Ascending aorta (tissue), 2 donors: ENCODE results near the gene FILIP1L. TPM values are rescaled to one million over a fixed set of nuclear protein-coding genes. Genes with fewer than 3 reads are reported as not detected.

Experiments used
- DNase-seq, 2 donors: peaks; one replicate each; pipeline ENCODE4 v3.0.0-alpha.2; 2019; ENCODE audit warnings: low spot score in 2 of 2
- H3K27ac ChIP-seq, 2 donors: fragments of 200-600 bp; sonication (generic); one replicate each; pipeline ENCODE4 v1.5.1; 2016 to 2017; ENCODE audit warnings: mild to moderate bottlenecking in 1 of 2
- H3K27me3 ChIP-seq: fragments of 200-600 bp; sonication (generic); one replicate; pipeline ENCODE4 v1.5.1; 2017
- H3K36me3 ChIP-seq, 2 donors: fragments of 200-600 bp; sonication (generic); one replicate each; pipeline ENCODE4 v1.5.1; 2016
- H3K4me1 ChIP-seq, 2 donors: fragments of 200-600 bp; sonication (generic); one replicate each; pipeline ENCODE4 v1.5.1; 2016 to 2017; ENCODE audit warnings: mild to moderate bottlenecking in 1 of 2
- H3K4me3 ChIP-seq, 2 donors: fragments of 200-600 bp; sonication (generic); one replicate each; pipeline ENCODE4 v1.5.1; 2016 to 2017; ENCODE audit warnings: mild to moderate bottlenecking in 1 of 2
- H3K9me3 ChIP-seq, 2 donors: fragments of 200-600 bp; sonication (generic); one replicate each; pipeline ENCODE4 v1.5.1; 2016
- CTCF ChIP-seq, 3 experiments: fragments of 200-600 bp in 2 of 3; fragments of 450-650 bp in 1 of 3; sonication (generic) in 2 of 3; IDR thresholded peaks; one replicate each; pipeline ENCODE4 v1.5.1; 2016 to 2019; ENCODE audit warnings: antibody characterized with exemption in 3 of 3, mild to moderate bottlenecking in 1 of 3, moderate library complexity in 1 of 3
- intact Hi-C: fragments of 100-400 bp; cut with DNase I; formaldehyde crosslinking; loops from one replicate; pipeline ENCODE4 v1.15.1; 2023
- total RNA-seq: library from RNA; depleted of rRNA; stranded (reverse); fragments of >200 nt; gene quantifications from one replicate; pipeline ENCODE4 v1.1.0, GENCODE V29; 2016

The FILIP1L gene
- 106 TPM for total RNA-seq

- no peaks in the 10 kb centered on the region for H3K36me3 ChIP-seq
- no peaks in the 10 kb centered on the region for H3K27me3 ChIP-seq
- intact Hi-C loops = no loop called here
- no peak within 1 kb of the TSS for H3K27ac ChIP-seq
- DNase-seq = no peak
- TF ChIP-seq CTCF (IDR thresholded peaks at IDR 0.05) = no peak
- no peak within 1 kb of the TSS for H3K4me3 ChIP-seq
- no peaks in the 10 kb centered on the region for H3K9me3 ChIP-seq
- H3K4me1 ChIP-seq = peaks cover 12 to 19% of the 10 kb centered on the region in 2 donors
Observed at GRCh38 chr3:100114413-100115030, at the start of gene FILIP1L. Gene FILIP1L, minus strand, starts transcription at chr3:100114501.

- Histone ChIP-seq H3K9me3 (no peaks in the 10 kb centered on the region), H3K36me3 (no peaks in the 10 kb centered on the region), H3K27ac (peak overlapping the region; percentile 91 to 92), H3K4me1 (peaks cover 10 to 71% of the 10 kb centered on the region in 2 donors), H3K4me3 (no peak overlapping the region), H3K27me3 (no peaks in the 10 kb centered on the region)
- intact Hi-C loops = loop anchor here (5.0 kb wide), 3 partner anchors 196 to 321 kb away; no protein-coding TSS in a partner anchor
- TF ChIP-seq CTCF (IDR thresholded peaks at IDR 0.05) = no peak
- DNase-seq = peak in 1 of 2 donors; percentile 81
Observed at GRCh38 chr3:100163787-100164186, 49.5 kb upstream of the FILIP1L start.

GRCh38 chr3:100160521-100160920, 46.2 kb upstream of the FILIP1L start:
- Histone ChIP-seq H3K9me3 (peaks cover 3 to 7% of the 10 kb centered on the region in 2 donors), H3K27me3 (no peaks in the 10 kb centered on the region), H3K27ac (peak overlapping the region; percentile 91 to 92), H3K4me1 (peaks cover 10 to 67% of the 10 kb centered on the region in 2 donors), H3K36me3 (no peaks in the 10 kb centered on the region), H3K4me3 (no peak overlapping the region)
- DNase-seq = no peak
- intact Hi-C loops = loop anchor here (5.0 kb wide), 3 partner anchors 193 to 318 kb away; no protein-coding TSS in a partner anchor
- no peak for TF ChIP-seq CTCF (IDR thresholded peaks at IDR 0.05)

GRCh38 chr3:100159331-100160153, 45.2 kb upstream of the FILIP1L start:
- Histone ChIP-seq H3K9me3 (peaks cover 7 to 10% of the 10 kb centered on the region in 2 donors), H3K27ac (peak overlapping the region; percentile 91 to 92), H3K4me3 (no peak overlapping the region), H3K27me3 (no peaks in the 10 kb centered on the region), H3K4me1 (peaks cover 6 to 58% of the 10 kb centered on the region in 2 donors), H3K36me3 (no peaks in the 10 kb centered on the region)
- no peak for TF ChIP-seq CTCF (IDR thresholded peaks at IDR 0.05)
- no peak for DNase-seq
- intact Hi-C loops = loop anchor here (2.0 to 5.0 kb wide), 5 partner anchors 91 to 317 kb away; no protein-coding TSS in a partner anchor

- DNase-seq = no peak
- no peak for TF ChIP-seq CTCF (IDR thresholded peaks at IDR 0.05)
- Histone ChIP-seq H3K27ac (peak overlapping the region; percentile 91 to 92), H3K9me3 (peaks cover 7 to 10% of the 10 kb centered on the region in 2 donors), H3K4me3 (no peak overlapping the region), H3K36me3 (no peaks in the 10 kb centered on the region), H3K4me1 (peaks cover 4 to 53% of the 10 kb centered on the region in 2 donors), H3K27me3 (no peaks in the 10 kb centered on the region)
- intact Hi-C loops = loop anchor here (2.0 to 5.0 kb wide), 2 partner anchors 90 to 207 kb away; no protein-coding TSS in a partner anchor
Observed at GRCh38 chr3:100158918-100159330, 44.6 kb upstream of the FILIP1L start.
